GM23338 (cell line): Measurements from ENCODE around the gene KAT2A. TPM values are rescaled to one million over a fixed set of nuclear protein-coding genes. Genes with fewer than 3 reads are reported as not detected.

Source experiments
- ATAC-seq: fragments of 200-7000 bp; cut with Tn5 transposase; 3 replicates; pipeline ENCODE4 v1.9.1; 2020
- DNase-seq: peaks from one replicate; pipeline ENCODE4 v3.0.0-alpha.2; 2015; ENCODE audit warnings: low spot score
- H2AFZ ChIP-seq: fragments of 200-600 bp; sonication (generic); 2 replicates; pipeline ENCODE4 v1.8.0; 2016; ENCODE audit warnings: antibody characterized with exemption, mild to moderate bottlenecking, moderate library complexity
- H3F3A ChIP-seq: fragments of 200-600 bp; sonication (generic); replicated peaks from 2 replicates; pipeline ENCODE4 v1.8.0; 2017; ENCODE audit warnings: antibody characterized with exemption, mixed run types, low read depth
- H3K27ac ChIP-seq: fragments of 200-600 bp; sonication (generic); 2 replicates; pipeline ENCODE4 v1.6.1; 2016; ENCODE audit warnings: low read depth
- H3K27me3 ChIP-seq: fragments of 200-600 bp; sonication (generic); 2 replicates; pipeline ENCODE4 v1.8.0; 2016; ENCODE audit warnings: mild to moderate bottlenecking, mixed run types, moderate library complexity; ENCODE audit not compliant: insufficient read depth
- H3K36me3 ChIP-seq: fragments of 200-600 bp; sonication (generic); 2 replicates; pipeline ENCODE4 v1.8.0; 2016; ENCODE audit warnings: mild to moderate bottlenecking; ENCODE audit not compliant: insufficient read depth
- H3K4me1 ChIP-seq: fragments of 200-600 bp; sonication (generic); 2 replicates; pipeline ENCODE4 v1.8.0; 2016; ENCODE audit warnings: mild to moderate bottlenecking, moderate library complexity; ENCODE audit not compliant: insufficient read depth
- H3K4me2 ChIP-seq: fragments of 200-600 bp; sonication (generic); 2 replicates; pipeline ENCODE4 v1.7.1; 2017; ENCODE audit warnings: mixed run types
- H3K4me3 ChIP-seq: fragments of 200-600 bp; sonication (generic); 2 replicates; pipeline ENCODE4 v1.6.1; 2016; ENCODE audit warnings: mixed run types
- H3K79me2 ChIP-seq: fragments of 200-600 bp; sonication (generic); replicated peaks from 2 replicates; pipeline ENCODE4 v1.8.0; 2017; ENCODE audit warnings: mild to moderate bottlenecking; ENCODE audit not compliant: insufficient read depth
- H3K9me2 ChIP-seq: fragments of 200-600 bp; sonication (generic); 2 replicates; pipeline ENCODE4 v1.8.0; 2017; ENCODE audit not compliant: insufficient read depth
- H4K20me1 ChIP-seq: fragments of 200-600 bp; sonication (generic); replicated peaks from 2 replicates; pipeline ENCODE4 v1.8.0; 2017; ENCODE audit warnings: mild to moderate bottlenecking; ENCODE audit not compliant: insufficient read depth
- H3K27ac Mint-ChIP-seq: 2 replicates; pipeline ENCODE4 v1.8.0; 2020; ENCODE audit warnings: inconsistent platforms, mild to moderate bottlenecking, moderate library complexity, mixed read lengths
- H3K27me3 Mint-ChIP-seq: 3 replicates; pipeline ENCODE4 v1.8.0; 2022; ENCODE audit warnings: low read depth, mild to moderate bottlenecking, moderate library complexity, mixed read lengths, inconsistent platforms; ENCODE audit not compliant: insufficient read depth, poor library complexity
- H3K36me3 Mint-ChIP-seq: 3 replicates; pipeline ENCODE4 v1.8.0; 2021; ENCODE audit warnings: low read depth, mild to moderate bottlenecking, inconsistent platforms, moderate library complexity, mixed read lengths
- H3K4me1 Mint-ChIP-seq: 3 replicates; pipeline ENCODE4 v1.8.0; 2020; ENCODE audit warnings: mild to moderate bottlenecking, inconsistent platforms, mixed read lengths
- H3K4me3 Mint-ChIP-seq: 3 replicates; pipeline ENCODE4 v1.8.0; 2021; ENCODE audit warnings: moderate library complexity, mild to moderate bottlenecking, inconsistent platforms, mixed read lengths
- H3K9me3 Mint-ChIP-seq: 3 replicates; pipeline ENCODE4 v1.8.0; 2020; ENCODE audit warnings: moderate library complexity, mild to moderate bottlenecking, inconsistent platforms, mixed read lengths
- CREB1 ChIP-seq: fragments of 250-450 bp; sonication (Bioruptor Pico); IDR thresholded peaks from 2 replicates; pipeline ENCODE4 v1.5.0; 2020; ENCODE audit warnings: low read depth, mild to moderate bottlenecking, moderate library complexity
- ETS1 ChIP-seq: IDR thresholded peaks from 2 replicates; pipeline ENCODE4 v1.6.1; 2016; ENCODE audit warnings: antibody characterized with exemption
- EZH2 ChIP-seq: fragments of 200-600 bp; sonication (generic); IDR thresholded peaks from one replicate; pipeline ENCODE4 v1.8.0; 2017; ENCODE audit warnings: antibody characterized with exemption, mild to moderate bottlenecking, low read depth; ENCODE audit not compliant: unreplicated experiment
- JUNB ChIP-seq: IDR thresholded peaks from one replicate; pipeline ENCODE4 v1.6.1; 2016; ENCODE audit warnings: antibody characterized with exemption; ENCODE audit not compliant: unreplicated experiment
- NANOG ChIP-seq: IDR thresholded peaks from 2 replicates; pipeline ENCODE4 v1.6.1; 2016; ENCODE audit warnings: antibody characterized with exemption, borderline replicate concordance
- POLR2AphosphoS5 ChIP-seq: IDR thresholded peaks from 2 replicates; pipeline ENCODE4 v1.6.1; 2016; ENCODE audit warnings: antibody characterized with exemption, low read depth
- STAT1 ChIP-seq: IDR thresholded peaks from one replicate; pipeline ENCODE4 v1.6.1; 2016; ENCODE audit warnings: antibody characterized with exemption; ENCODE audit not compliant: unreplicated experiment
- ZNF114 ChIP-seq: fragments of 250-450 bp; sonication (Bioruptor Pico); IDR thresholded peaks from 2 replicates; pipeline ENCODE4 v1.5.0; 2020; ENCODE audit warnings: mild to moderate bottlenecking, moderate library complexity
- ZNF331 ChIP-seq: fragments of 250-450 bp; sonication (Bioruptor Pico); IDR thresholded peaks from 2 replicates; pipeline ENCODE4 v1.5.0; 2020; ENCODE audit warnings: low read depth, mild to moderate bottlenecking, moderate library complexity
- ZNF462 ChIP-seq: fragments of 250-450 bp; sonication (Bioruptor Pico); IDR thresholded peaks from 2 replicates; pipeline ENCODE4 v1.5.0; 2020; ENCODE audit warnings: mild to moderate bottlenecking, moderate library complexity
- polyA plus RNA-seq: library from polyadenylated mRNA; unstranded; fragments of >200 nt; fragmentation: Nextera tagmentation; extraction: Ambion mirVana; gene quantifications from 2 replicates; pipeline ENCODE4 v1.2.1, GENCODE V29; 2016
- total RNA-seq: library from RNA; depleted of rRNA; stranded (reverse); fragments of >200 nt; shearing (Covaris generic); gene quantifications from 2 replicates; pipeline ENCODE4 v1.2.3, GENCODE V29; 2014
- TF ChIP-seq, protein P1 (sequence below), 2 experiments: fragments of 200-600 bp in 1 of 2; sonication (generic) in 1 of 2; conservative IDR thresholded peaks; 2 replicates each; pipeline versions ENCODE4 v1.5.1 to v1.6.1; 2016 to 2017; ENCODE audit warnings: antibody characterized with exemption in 2 of 2, low read depth in 2 of 2, mild to moderate bottlenecking in 2 of 2, moderate library complexity in 1 of 2

KAT2A gene
- total and polyA plus RNA-seq, 2 experiments from 2014 or later: 13.9 to 25.2 TPM

DNA sequence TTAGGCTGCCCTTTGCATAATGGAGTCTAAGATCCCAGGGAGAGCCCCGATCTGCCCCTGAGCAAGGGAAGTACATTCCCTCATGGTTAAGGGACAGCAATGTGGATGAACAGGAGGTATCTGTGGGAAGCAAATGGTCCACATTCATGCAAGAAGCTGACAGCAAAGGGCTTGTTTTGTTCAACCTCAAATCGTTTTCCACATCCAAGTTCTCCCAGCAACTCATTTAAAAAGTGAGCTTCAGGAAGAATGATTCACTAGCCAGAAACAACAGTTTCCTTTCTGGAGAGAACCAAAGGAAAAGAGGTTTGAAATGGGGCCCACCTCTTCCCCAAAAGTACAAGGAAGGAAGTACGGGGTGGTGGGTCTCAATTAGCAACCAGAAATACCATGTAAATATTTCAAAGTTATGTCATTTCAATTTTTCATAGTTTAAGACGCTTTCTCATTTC lies 10.8 kb upstream of the KAT2A start:
- H3K9me2 ChIP-seq: no peaks in the 10 kb centered on the region
- ATAC-seq: no peak
- no peak overlapping the region; the same call in 1 of the 2 replicates for H3K27ac ChIP-seq
- Mint-ChIP-seq H3K27ac (no peak overlapping the region), H3K27me3 (peaks cover 15% of the 10 kb centered on the region), H3K4me3 (no peak overlapping the region), H3K4me1 (peaks cover 33% of the 10 kb centered on the region), H3K9me3 (no peaks in the 10 kb centered on the region), H3K36me3 (peaks cover 36% of the 10 kb centered on the region)
- H3K4me2 ChIP-seq: no peak overlapping the region
- peaks cover 10% of the 10 kb centered on the region; the same call in 1 of the 2 replicates for H3K4me1 ChIP-seq
- TF ChIP-seq EZH2 (no peak), NANOG (no peak), STAT1 (no peak), ZNF114 (no peak), CREB1 (CRISPR knock-in tag) (no peak)
- DNase-seq: no peak
- no peak overlapping the region for H2AFZ ChIP-seq
- no peaks in the 10 kb centered on the region for H3K27me3 ChIP-seq
- peaks cover 3% of the 10 kb centered on the region for H3K36me3 ChIP-seq
- H4K20me1 ChIP-seq: peaks cover 12% of the 10 kb centered on the region
- peaks cover 50% of the 10 kb centered on the region for H3K79me2 ChIP-seq
- no peak overlapping the region for H3K4me3 ChIP-seq
- H3F3A ChIP-seq: 0 out of 2 replicates have a peak, but pooled peaks cover 4% of the 10 kb centered on the region

DNA sequence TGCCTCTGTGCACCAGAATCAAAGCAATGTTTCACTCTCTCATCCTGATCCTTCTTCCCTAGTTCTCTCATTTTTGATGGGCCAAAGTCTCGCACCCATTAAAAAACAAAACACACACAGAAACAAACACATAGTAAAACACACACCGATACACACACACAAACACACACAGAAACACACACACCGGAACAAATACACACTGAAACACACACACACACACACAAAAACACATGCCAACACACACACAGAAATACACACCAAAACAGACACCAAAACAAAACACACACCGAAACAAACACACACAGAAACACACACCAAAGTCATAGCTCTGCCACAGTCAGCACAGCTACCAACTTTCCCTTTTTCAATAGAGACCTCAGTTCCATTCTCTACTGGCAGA lies 10.1 kb upstream of the KAT2A start:
- Mint-ChIP-seq H3K4me1 (peaks cover 29% of the 10 kb centered on the region), H3K4me3 (no peak overlapping the region; the same call in 2 of the 3 replicates), H3K27ac (peak overlapping the region; percentile 1; the same call in 1 of the 2 replicates), H3K9me3 (no peaks in the 10 kb centered on the region), H3K36me3 (peaks cover 43% of the 10 kb centered on the region), H3K27me3 (peaks cover 17% of the 10 kb centered on the region)
- H3K36me3 ChIP-seq: peaks cover 3% of the 10 kb centered on the region
- H3K27me3 ChIP-seq: no peaks in the 10 kb centered on the region
- DNase-seq (no peak), ATAC-seq (no peak)
- H3F3A ChIP-seq: 0 out of 2 replicates have a peak, but pooled peaks cover 4% of the 10 kb centered on the region
- H2AFZ ChIP-seq: no peak overlapping the region
- H3K4me2 ChIP-seq: no peak overlapping the region
- peaks cover 12% of the 10 kb centered on the region for H4K20me1 ChIP-seq
- peaks cover 42% of the 10 kb centered on the region for H3K79me2 ChIP-seq
- H3K27ac ChIP-seq: no peak overlapping the region
- H3K9me2 ChIP-seq: no peaks in the 10 kb centered on the region
- no peak overlapping the region for H3K4me3 ChIP-seq
- H3K4me1 ChIP-seq: peaks cover 6% of the 10 kb centered on the region; the same call in 1 of the 2 replicates
- TF ChIP-seq STAT1: no peak
- no peak for TF ChIP-seq ZNF331 (CRISPR knock-in tag)
- no peak for TF ChIP-seq JUNB
- no peak for TF ChIP-seq CREB1 (CRISPR knock-in tag)
- TF ChIP-seq ETS1: no peak
- no peak for TF ChIP-seq EZH2
- no peak for TF ChIP-seq POLR2AphosphoS5
- no peak for TF ChIP-seq NANOG
- TF ChIP-seq ZNF114: no peak
- TF ChIP-seq, protein P1, sequence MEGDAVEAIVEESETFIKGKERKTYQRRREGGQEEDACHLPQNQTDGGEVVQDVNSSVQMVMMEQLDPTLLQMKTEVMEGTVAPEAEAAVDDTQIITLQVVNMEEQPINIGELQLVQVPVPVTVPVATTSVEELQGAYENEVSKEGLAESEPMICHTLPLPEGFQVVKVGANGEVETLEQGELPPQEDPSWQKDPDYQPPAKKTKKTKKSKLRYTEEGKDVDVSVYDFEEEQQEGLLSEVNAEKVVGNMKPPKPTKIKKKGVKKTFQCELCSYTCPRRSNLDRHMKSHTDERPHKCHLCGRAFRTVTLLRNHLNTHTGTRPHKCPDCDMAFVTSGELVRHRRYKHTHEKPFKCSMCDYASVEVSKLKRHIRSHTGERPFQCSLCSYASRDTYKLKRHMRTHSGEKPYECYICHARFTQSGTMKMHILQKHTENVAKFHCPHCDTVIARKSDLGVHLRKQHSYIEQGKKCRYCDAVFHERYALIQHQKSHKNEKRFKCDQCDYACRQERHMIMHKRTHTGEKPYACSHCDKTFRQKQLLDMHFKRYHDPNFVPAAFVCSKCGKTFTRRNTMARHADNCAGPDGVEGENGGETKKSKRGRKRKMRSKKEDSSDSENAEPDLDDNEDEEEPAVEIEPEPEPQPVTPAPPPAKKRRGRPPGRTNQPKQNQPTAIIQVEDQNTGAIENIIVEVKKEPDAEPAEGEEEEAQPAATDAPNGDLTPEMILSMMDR (conservative IDR thresholded peaks at IDR 0.05; ENCODE audit: low read depth in 2 of 2): no peak
- no peak for TF ChIP-seq ZNF462 (CRISPR knock-in tag)
